Erythroblast (primary cell): ENCODE data around the gene ABHD14A.

Source experiments
- GATA1 ChIP-seq: IDR thresholded peaks from 2 replicates; pipeline ENCODE4 v1.6.1; 2011; ENCODE audit warnings: low read depth, mild to moderate bottlenecking, control low read depth, low read length, moderate library complexity
- POLR2A ChIP-seq: IDR thresholded peaks from 2 replicates; pipeline ENCODE4 v1.6.1; 2011; ENCODE audit warnings: mild to moderate bottlenecking, low read length

DNA sequence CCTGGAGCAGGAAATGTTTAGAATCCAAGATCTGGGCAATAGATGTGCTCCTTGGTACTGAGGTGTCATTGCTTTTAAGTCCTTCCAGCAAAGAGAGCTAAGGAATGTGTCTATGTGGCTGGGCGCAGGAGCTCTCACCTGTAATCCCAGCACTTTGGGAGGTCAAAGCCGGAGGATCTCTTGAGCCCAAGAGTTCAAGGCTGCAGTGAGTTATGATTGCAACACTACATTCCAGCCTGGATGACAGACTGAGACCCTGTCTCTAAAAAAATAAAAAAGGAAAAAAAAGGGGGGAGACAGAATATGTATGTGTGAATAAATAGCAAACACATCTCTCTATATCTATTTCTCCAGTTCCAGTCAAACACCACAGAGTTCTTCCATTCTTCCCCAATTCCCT lies 24.0 kb upstream of the ABHD14A start:
- no peak for TF ChIP-seq POLR2A
- TF ChIP-seq GATA1, result no peak
